UCSD-AML1 (cell line): ENCODE results near the gene ARHGAP42.
"Not testable (repeated sequence)": the region's sequence is repeated elsewhere in the genome, so short reads cannot be mapped to it uniquely, and the experiment has no call there.

Experiments
- DNase-seq: peaks from one replicate; lab custom pipeline; 2025; ENCODE audit not compliant: unreplicated experiment; lab: John Stamatoyannopoulos, UW

The ARHGAP42 gene, protein sequence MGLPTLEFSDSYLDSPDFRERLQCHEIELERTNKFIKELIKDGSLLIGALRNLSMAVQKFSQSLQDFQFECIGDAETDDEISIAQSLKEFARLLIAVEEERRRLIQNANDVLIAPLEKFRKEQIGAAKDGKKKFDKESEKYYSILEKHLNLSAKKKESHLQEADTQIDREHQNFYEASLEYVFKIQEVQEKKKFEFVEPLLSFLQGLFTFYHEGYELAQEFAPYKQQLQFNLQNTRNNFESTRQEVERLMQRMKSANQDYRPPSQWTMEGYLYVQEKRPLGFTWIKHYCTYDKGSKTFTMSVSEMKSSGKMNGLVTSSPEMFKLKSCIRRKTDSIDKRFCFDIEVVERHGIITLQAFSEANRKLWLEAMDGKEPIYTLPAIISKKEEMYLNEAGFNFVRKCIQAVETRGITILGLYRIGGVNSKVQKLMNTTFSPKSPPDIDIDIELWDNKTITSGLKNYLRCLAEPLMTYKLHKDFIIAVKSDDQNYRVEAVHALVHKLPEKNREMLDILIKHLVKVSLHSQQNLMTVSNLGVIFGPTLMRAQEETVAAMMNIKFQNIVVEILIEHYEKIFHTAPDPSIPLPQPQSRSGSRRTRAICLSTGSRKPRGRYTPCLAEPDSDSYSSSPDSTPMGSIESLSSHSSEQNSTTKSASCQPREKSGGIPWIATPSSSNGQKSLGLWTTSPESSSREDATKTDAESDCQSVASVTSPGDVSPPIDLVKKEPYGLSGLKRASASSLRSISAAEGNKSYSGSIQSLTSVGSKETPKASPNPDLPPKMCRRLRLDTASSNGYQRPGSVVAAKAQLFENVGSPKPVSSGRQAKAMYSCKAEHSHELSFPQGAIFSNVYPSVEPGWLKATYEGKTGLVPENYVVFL

DNA sequence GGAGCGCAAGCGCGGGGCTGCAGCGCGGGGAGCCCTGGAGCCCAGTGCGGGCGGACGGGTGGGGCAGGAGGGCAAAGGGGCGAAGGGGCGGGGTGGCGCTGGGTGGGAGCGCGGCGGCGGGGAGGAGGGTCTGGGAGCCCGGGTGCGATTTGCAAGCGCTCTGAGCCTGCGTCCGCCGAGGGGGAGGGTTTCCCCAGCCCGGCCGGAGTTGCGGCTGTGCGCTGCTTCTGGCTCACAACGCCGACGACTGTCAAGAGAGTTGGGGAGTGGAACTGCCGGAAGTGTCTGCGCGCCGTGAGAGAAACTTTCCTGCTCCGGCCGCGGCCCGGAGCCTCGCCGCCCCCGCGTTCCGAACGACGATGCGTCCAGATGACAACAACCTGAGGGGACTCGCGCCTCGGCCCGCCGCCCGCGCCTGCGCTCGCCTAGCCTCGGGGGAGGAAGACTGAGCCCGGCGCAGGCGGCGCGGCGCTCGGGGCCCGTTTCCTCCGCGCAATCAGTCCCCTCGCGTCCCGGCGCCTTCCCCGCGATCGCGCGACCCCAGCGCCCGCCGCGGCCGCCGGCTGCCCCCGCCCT is at the start of gene ARHGAP42:
TSS of gene ARHGAP42 (plus strand) at position 235 of the 576 bp plus-strand sequence. CDS start 391 bp downstream, outside the sequence.
- peak; percentile 24 for DNase-seq

- no peak for DNase-seq
Observed at GRCh38 chr11:100637706-100638105, 49.4 kb upstream of the ARHGAP42 start.

DNA sequence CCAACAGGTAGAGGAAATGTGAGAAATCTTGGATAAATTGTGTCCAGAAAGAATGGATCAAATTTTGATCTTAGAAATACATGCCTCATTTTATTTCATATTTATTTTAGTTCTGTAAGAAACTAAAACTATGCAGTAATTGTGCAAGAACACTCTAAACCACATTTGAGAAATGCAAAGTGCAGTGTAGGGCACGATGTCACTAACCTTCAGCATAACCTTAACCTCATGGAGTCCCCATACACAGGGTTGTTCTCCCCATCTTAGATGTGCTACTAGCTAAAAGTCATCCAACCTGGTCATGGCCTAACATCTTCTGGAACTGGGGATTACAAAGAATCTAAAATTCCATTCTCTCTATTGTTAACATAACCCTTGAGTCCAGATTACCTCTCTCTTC is 48.4 kb upstream of the ARHGAP42 start:
- DNase-seq = no peak

DNA sequence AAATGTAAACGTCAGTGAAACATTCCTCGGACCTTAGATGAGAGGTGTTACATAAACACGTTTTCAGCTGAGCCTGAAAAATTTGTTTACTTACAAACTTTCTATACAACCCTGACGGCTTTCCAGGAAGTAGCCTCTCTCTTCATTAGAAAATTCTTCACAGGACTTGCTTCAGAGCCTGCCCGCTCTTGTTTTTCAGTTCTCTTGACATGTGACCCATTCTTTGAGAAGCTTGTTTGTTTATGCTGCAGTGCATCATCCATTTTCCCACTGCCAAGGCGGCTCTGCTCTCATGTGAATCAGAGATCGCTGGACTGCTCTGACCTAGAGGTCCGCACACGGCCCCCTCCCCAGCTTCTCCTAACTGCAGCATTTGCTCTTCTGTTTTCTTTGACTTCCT is 47.9 kb upstream of the ARHGAP42 start:
- no peak for DNase-seq

DNA sequence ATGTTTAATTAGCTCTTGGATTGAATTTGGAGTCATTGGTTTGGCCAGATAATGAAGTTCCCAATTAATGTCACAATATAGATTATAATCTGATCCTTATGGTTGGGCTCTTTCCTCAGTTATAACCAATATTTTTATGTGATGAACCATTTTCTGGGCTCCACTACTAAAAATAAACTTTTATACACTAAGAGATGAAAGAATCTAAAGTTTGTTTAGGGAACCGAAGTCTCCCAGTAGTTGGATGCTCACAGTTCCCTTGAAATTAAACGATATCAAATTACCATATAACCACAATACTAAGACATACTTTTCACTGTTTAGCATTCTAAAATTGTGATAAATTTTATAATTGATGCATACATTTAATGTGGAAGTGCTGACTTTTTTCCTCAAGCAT is 47.0 kb upstream of the ARHGAP42 start:
- DNase-seq = no peak

- DNase-seq = no peak
Observed at GRCh38 chr11:100640646-100641045, 46.4 kb upstream of the ARHGAP42 start.

DNA sequence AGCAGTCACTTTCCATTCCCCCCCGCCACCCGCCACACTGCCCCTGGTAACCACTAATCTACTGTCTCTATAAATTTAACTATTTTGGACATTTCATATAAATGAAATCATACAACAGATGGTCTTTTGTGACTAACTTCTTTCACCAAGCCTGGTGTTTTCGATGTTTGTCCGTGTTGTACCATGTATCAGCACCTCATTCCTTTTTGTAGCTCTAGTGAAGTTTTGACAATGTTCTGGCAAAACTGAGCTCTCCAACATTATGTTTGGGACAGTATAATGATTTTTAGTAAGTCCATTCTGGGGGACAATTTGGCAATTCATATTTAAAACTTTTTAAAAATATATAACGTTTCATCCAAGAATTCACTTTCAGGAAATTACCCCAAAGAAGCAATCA is 45.6 kb upstream of the ARHGAP42 start:
- no peak for DNase-seq

DNA sequence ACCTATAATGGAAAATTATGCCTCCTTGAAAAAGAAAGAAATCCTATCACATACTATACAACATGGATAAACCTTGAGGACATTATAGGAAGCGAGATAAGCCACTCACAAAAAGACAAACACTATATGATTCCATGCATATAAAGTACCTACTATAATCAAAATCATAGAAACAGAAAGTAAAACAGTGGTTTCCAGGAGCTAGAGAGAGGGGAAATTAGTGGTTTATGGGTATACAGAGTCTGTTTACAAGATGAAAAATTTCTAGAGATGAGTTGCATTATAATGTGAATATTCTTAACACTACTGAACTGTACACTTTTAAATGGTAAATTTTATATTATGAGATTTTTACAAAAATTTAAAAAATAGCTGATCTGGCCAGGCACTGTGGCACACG is 40.5 kb upstream of the ARHGAP42 start:
- no peak for DNase-seq

DNA sequence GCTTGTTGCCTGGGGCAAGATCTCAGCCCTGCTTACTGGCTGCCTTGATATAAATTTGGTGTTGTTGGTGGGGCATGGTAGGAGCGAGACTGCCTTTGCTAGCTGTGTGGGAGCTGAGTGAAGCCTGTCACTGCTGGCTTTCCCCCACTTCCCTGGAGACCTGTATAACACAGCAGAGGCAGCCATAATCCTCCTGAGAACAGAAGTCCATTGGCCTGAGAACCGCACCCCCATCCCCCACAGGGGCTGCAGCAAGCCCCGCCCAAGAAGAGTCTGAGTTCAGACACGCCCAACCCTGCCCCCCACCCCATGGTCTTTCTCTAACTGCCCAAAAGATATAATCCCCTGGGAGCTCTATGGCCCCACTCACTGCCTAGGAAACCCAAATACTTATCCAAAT is 39.2 kb upstream of the ARHGAP42 start:
- DNase-seq = no peak

DNA sequence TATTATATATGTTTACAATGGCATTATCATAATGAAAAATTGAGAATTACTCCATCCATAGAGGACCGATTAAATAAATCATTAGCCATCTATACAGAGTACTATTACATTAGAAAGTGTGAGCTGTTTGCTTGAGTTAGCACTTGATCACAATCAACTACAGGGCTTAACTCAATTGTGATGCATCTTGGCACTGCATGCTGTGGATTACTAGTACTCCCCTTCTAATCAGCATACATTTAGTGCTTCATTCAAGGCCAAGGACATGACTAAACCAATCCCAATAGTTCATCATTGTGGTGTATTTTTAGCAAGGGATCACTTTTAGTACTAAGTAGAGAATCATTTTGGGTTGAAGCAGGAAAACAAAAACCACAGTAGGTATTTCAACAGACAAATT is 23.5 kb upstream of the ARHGAP42 start:
- no peak for DNase-seq

DNA sequence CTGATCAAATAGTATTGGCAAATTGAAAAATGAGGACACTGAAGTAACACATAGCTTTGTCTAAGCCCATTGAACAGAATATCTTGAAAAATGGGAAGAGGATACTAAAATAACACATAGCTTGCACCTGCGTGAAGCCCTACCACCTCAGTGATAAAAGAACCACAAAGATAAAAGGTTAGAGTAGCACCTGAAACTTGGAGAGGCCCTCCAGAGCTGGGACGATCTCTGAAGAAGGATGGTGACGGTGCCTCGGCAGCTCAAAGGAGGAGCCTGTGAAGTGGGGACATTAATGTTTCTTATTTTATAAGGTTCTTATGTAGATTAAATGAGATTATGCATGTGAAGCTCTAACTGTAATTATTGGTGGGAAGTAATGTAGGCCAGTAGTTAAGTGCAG is 23.1 kb upstream of the ARHGAP42 start:
- DNase-seq = no peak

DNA sequence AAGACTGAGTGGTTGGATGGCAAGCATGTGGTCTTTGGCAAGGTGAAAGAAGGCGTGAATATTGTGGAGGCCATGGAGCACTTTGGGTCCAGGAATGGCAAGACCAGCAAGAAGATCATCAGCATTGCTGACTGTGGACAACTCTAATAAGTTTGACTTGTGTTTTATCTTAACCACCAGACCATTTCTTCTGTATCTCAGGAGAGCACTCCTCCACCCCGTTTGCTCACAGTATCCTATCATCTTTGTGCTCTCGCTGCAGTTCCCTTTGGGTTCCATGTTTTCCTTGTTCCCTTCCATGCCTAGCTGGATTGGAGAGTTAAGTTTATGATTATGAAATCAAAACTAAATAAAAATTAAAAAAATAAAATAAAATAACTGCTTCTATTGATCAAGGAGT is 20.3 kb upstream of the ARHGAP42 start:
- not testable (repeated sequence) for DNase-seq

DNA sequence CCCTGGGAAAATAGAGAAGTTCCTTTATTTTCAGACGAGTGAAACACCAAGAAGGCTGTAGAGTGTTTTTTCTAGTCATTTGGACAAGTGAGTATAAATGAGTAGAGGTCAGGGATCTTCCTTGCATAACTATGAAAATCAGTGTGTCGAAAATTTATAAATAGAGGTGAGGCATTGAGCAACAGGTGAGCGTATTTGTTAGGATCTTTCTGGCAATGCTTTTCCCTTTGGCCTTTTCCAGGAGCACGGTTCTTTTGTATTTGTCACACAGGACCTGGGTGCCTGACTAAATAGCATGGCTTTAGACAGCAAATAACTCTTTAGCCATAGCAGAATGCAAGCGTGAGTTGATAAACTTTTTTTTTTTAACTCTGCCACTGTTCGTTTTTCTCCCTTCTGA is 19.6 kb upstream of the ARHGAP42 start:
- DNase-seq = no peak

DNA sequence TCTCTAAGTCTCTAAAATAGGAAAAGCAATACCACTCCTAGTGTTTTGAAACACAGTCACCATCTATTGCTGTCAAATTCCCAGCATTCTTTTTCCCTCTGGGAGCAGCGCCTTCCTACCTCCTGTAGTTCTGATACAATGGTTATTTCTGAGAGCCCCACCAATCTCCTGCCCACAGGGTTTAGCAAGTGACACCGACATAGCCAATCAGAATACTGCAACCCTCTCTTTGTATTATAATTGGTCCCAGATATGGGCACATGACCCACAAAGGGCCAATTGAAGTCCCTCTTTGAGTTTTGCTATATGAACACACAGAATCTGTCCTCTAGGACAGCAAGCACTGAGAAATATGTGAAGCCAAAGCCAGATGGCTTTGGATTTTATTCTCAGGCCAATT is 16.9 kb upstream of the ARHGAP42 start:
- no peak for DNase-seq

GRCh38 chr11:100671471-100671870 is 15.6 kb upstream of the ARHGAP42 start:
- no peak for DNase-seq

- DNase-seq = no peak
Observed at GRCh38 chr11:100672498-100673033, 14.5 kb upstream of the ARHGAP42 start.

DNA sequence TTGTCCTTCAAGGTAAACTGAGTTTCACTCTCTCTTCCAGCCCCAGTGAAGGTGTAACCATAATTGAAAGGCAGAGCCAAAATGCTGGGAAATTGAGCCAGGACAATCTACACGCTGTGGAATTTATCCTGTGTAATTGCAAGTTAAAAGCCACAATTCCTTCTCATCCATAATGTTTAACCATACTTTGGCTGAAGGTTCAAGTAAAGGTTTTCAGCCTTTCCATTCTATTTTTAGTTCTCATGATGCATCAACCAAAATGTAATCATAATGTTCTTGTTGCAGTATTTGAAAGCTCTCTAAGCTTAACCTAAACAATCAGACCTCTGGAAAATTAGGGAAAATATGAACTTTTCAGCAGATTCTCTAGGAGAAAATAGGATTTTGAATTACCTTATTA is 14.0 kb upstream of the ARHGAP42 start:
- DNase-seq = no peak

GRCh38 chr11:100674212-100674611 is 12.9 kb upstream of the ARHGAP42 start:
- no peak for DNase-seq

DNA sequence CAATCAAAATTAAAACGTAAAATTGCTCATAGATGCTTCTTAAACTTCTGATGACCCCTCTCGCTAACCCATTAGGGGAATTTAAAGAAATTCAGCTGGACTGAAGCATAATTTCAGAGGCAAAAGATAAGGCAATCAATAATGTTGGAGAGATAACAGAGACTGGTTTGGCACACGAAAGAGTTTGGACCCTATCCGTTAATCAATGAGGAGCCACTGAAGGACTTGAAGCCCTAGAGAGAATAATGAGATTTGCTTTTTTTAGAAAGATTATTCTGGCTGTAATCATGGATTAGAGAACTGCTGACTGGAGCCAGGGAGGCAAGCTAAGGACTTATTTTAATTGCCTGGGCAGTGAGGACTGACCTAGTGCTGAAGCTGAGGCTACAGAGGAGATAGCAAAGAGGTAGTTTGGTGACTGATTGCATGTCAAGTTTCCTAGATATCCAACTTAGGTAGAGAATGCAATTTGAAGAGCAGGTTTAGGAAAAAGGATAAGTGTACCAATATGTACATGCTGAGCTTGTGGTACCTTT is 11.9 kb upstream of the ARHGAP42 start:
- DNase-seq = no peak

DNA sequence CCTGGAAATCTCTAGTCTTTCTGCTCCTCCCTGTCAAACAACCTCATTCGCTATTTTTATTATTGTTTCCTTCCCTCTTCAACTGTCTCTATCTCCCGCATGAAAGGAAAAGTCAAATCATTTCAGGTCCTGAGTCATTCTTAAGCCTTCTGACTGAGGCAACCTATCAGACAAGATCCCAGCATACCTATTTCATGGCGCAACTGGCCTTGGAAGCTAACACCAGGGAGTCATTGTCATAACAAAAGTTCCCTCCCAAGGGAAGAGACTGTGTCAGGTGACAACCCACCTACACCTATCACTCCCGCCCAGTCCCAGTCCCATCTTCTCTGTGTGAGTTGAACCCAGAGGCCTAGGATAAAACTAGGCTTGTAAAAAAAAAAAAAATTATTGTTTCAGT is 10.2 kb upstream of the ARHGAP42 start:
- no peak for DNase-seq

DNA sequence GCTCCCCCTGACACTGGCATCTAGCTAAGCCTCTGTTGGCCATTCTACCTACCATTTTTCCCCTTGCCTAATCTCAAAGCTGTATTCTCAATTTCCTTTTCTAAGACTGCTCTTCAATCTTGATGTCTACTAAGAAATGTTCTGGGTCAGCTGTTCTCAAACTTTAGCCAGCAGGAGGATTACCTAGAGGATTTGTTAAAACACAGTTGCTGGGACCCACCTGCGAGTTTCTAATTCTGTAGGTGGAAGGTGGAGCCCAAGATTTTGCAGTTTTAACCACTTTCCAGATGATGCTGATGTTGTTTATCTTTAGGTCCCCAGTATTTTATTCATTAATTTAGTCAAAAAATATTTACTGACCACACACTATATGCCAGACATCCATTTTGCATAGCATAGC is 9.3 kb upstream of the ARHGAP42 start:
- DNase-seq = no peak
